Renal pelvis (tissue), 4 donors: ENCODE measurements around the gene ZBTB34. TPM values are rescaled to one million over a fixed set of nuclear protein-coding genes. Genes with fewer than 3 reads are reported as not detected.
A peak's percentile ranks its signal among the peaks of the same experiment; 100 is the strongest.

Source experiments
- DNase-seq: peaks from one replicate; pipeline ENCODE4 v3.0.0-alpha.2; 2013
- polyA plus RNA-seq, 3 donors: library from polyadenylated mRNA; unstranded; fragments of 120-200 nt; gene quantifications; one replicate each; pipeline ENCODE4 v1.2.1, GENCODE V29; 2013; ENCODE audit not compliant: insufficient read length in 3 of 3

Gene ZBTB34
- polyA plus RNA-seq, 3 donors = 18.6 to 20.5 (median 20.2) TPM

DNA sequence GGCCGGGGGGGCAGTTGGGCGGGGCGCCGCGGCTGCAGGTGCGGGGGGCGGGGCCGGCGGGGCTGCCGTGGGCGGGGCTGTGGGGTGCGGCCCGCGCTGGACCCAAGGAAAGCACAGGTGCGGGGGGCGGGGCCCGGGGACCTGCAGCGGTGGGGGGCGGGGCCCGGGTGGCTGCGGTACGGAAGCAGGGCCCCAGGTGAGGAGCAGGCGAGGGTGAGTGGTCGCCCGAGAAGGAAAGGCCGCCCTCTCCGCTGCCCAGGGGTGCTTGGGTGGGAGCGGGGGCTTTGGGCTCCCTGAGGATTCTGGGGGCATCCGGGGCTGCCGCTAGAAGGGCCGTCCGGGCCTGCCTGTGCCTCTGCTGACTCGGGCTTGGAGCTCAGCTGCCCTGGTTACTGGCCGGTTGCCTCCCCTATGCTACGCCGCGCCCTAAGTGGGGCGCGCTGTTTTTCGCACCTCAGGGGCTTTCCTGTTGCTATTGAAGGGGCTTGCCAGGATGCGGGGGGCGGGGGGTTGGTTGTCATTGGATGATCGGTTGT lies 54.9 kb downstream of the ZBTB34 start:
- no peak for DNase-seq

DNA sequence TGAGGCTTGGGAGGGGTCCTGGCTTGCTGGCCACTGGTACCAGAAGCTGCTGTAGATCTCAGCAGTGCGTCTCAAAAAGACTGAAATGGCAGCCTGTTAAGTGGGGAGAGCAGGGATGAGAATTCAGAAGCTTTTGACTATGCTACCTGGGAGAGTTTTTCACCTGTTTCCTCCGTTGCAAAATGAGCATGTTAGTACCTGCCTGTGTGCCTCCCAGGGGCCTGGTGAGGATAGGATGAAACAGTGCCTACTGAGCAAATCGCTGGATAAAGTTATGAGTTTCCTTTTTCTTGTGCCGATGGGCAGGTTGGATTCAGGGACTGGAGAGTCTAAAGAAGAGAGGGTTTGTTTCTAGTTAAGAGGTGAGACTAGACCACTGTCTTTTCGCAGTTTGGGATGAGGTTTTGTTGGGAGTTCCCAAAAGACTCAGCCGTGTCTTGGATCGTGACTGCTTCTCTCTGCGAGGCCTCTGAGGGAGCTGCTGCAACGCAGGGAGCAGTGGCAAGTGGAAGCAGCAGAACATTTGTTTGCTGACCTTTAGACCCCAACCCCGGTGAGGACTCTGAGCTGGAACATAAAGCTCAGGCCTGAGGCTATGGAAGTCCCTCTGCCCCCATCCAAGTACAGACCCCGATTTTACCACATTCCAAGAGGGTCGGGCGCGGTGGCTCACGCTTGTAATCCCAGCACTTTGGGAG lies 55.6 kb downstream of the ZBTB34 start:
- DNase-seq = no peak

DNA sequence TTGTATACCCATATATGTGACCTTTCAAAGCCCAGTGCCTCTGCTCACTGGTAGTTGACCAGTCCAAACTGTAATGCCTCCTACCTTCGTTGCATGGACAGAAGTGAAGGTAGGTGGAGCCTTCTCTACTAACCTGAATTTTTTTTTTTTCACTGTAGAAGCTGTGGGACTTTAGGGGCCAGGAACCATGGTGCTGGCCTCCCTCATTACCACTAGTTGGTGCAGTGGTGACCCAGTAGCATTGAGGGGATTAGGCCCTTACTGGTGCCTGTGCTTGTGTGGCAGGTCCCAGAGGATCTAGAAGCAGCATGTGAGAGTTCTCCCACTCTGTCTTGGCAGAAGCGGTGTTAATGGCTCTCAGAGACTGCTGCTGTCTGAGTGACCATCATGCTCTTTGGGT lies 56.5 kb downstream of the ZBTB34 start:
- DNase-seq = no peak

DNA sequence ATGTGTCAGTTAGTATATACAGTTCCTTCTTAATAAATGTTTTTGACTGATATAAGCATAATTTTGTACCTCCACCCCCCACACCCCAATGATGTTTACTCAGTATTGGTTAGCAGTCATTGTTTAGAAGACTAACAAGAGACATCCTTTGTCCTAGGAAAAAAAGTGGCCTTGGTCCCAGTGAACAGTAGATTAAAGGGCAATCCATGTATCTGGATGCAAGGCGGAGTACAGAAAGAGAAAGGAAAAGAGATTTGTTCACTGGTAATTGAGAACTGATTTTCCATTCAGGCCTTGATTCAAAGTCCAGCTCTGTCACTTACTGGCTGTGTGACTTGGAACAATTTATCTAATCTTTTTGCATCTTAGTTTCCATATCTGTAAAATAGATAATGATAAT lies 58.8 kb downstream of the ZBTB34 start:
- no peak for DNase-seq

DNA sequence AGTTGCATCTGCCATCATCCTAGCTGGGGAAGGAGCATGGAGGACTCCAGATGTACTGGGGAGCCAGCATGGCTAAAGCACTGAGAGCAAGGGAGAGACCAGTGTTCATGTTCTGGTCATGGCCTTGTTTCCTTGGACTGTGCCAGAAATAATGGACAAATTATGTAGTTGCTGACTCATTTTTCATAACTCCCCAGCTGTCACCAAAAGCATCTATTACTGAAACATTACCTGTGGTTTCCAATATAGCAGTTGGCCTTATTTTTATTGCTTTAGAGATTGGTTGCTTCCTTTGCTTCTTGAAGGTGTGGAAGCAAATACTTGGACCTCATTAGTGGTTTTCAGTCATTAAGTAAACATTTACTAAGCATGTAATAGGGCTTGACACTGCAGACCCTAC lies 65.4 kb downstream of the ZBTB34 start:
- no peak for DNase-seq

DNA sequence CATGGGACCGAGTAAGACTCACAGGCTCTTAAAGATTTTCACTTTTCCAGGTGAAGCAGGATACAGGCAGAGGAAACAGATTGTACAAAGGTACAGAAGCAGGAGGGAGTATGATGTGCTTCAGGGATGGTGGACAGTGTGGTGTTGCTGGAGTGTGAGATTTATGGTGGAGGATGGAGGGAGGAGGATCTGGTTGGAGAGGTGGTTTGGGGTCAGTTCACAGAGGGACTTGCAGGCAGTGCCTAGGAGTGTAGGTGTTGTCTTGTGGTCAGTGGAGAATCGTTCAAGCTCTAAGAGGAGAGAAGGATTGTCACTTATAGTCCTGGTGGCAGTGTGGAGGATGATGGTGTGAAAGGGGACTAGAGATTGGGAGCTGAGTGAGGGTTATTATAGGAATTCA lies 65.9 kb downstream of the ZBTB34 start:
- no peak for DNase-seq

DNA sequence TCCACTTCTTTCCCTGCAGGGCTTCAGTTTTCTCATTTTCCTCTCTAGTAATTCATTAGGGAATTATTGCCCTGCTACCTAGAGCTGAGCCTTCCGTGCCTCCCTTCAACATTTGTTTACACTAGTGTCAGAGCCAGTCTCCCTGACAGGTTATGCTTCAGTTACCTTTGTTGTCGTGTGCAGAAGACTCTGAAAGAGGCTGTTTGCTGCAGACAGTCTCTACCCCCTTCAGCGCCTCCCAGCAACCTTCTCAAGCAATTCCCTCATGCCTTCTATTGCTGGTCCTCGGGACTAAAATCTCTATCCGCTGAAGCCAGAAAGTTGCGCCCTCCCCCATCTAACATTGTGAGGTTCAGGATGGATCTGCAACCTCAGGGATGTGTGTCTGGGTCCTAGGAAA lies 67.0 kb downstream of the ZBTB34 start:
- peak; percentile 76 for DNase-seq

DNA sequence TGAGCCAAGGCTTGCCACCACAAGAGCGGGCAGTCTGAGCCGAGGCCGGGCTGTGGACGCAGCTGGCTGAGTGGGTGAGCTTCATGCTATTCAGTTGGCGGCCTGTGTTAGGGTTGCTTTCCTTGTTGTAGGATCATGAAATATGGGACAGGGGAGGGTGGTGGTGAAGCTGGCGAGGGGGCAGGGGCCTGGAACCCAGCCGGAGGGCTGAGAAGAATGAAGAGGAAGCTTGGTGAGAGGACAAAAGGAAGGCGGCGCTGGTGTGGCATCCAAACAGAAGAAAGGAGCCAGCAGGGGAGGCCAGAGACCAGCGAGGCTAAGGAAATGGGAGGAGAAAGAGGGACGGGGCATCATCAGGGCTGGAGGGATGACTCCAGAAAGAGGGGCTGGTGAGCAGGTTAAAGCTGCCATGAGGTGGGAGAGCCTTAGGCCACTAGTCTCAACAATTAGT lies 72.5 kb downstream of the ZBTB34 start:
- DNase-seq = no peak

DNA sequence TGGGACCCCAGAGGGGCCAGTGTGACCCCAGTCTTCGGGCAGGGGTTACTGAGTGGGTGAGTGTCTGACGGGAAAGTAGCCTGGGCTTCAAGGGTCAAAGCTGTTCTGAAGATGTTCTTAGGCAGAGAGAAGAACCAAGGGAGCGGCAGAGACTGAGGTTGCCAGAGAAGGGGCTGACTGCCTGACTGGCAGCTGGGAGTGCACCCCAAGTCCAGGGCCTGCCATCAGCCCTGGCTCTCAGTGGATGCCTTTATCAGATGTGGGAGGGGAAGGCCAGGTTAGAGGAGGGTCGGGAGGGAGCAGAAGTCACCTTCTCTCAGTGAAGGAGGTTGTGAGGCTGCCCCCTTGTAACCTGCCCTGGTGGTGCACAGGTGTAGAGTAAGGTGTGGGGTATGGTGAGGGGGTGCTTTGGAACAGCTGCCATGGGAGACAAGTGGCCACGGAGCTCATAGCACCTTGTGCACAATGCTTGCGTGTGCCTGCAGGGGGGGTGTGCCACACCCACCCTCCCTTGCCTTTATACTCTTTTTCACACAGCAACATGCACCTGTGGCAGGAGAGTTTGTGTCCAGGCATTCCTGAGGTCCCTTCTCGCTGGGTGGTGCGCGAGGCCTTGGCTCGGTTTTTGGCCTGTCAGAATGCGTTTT lies 73.0 kb downstream of the ZBTB34 start:
- DNase-seq = no peak

DNA sequence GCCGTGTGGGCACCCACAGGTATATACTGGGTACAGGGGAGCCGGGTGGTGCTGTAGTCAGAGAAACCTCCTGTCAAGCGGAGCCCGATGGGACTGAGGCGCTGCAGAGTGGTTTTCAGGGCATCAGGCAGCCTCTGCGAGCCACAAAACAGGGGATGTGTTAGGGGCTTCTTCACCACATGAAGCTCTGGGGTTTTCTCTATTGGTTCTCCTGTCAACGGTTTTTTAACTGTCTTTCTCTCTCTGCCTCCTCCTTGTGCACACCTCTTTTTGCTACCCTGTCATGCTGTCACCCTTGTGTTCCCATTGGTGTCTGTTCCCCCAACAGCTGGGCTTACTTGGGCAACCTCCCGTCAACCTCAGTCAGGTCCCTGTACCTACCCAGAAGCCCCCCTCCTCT lies 74.0 kb downstream of the ZBTB34 start:
- DNase-seq = no peak

Other genes with a start within 250 kb of the ZBTB34 start
- 10 to 100 TPM; 19.8 to 22.4 (median 22.3) TPM for gene LMX1B, start 246.7 kb upstream of the ZBTB34 start, polyA plus RNA-seq
- gene ZBTB43, start 55.6 kb upstream of the ZBTB34 start, polyA plus RNA-seq = 10 to 100 TPM; 10.5 to 18.8 (median 14.3) TPM
- 10 to 100 TPM; 22.9 to 32.5 (median 28.4) TPM for gene RALGPS1, start 54.1 kb downstream of the ZBTB34 start, polyA plus RNA-seq